ENCODE results near the gene OR10V1.

The OR10V1 gene

DNA sequence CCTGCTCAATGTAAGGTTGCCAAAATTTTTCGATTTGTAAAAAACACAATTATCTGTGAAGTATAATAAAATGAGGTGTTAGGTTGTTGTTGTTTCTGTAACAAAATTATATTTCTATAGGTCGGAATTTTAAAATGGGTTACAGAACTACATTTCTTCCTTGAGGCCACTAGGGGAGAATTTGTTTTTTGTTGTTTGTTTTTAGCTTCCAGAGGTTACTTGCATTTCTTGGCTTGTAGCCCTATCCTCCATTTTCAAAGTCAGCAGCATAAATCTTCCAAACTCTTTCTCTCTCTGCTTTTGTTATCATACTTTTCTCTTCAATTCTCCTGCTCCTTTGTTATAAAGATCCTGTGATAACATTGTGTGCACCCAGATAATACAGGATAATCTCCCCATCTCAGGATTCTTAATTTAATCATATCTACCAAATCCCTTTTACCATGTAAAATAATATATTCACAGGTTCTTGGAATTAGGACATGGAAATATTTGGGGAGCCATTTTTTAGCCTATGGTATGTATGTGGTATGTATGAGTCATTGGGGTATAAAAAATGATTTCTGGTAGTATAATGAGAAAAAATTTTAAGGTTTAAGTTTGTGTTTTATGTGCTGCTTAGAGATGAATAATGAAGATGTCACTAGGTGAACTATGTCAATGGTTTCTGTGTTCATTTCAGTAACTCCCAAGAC lies 35.4 kb downstream of the OR10V1 start (continued):
- TF ChIP-seq, protein P1, sequence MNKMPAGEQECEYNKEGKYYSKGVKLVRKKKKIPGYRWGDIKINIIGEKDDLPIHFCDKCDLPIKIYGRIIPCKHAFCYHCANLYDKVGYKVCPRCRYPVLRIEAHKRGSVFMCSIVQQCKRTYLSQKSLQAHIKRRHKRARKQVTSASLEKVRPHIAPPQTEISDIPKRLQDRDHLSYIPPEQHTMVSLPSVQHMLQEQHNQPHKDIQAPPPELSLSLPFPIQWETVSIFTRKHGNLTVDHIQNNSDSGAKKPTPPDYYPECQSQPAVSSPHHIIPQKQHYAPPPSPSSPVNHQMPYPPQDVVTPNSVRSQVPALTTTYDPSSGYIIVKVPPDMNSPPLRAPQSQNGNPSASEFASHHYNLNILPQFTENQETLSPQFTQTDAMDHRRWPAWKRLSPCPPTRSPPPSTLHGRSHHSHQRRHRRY (tag by site-specific recombination; IDR thresholded peaks at IDR 0.05) = no peak
- TF ChIP-seq ZNF433 (tag by site-specific recombination; IDR thresholded peaks at IDR 0.05; ENCODE audit: low read depth) (no peak), HOXC10 (CRISPR knock-in tag; IDR thresholded peaks at IDR 0.05) (no peak), ZNF10 (tag by site-specific recombination; IDR thresholded peaks at IDR 0.05) (no peak), ZFP41 (tag by site-specific recombination; IDR thresholded peaks at IDR 0.05; ENCODE audit: borderline replicate concordance) (no peak)
- TF ChIP-seq, protein P2, sequence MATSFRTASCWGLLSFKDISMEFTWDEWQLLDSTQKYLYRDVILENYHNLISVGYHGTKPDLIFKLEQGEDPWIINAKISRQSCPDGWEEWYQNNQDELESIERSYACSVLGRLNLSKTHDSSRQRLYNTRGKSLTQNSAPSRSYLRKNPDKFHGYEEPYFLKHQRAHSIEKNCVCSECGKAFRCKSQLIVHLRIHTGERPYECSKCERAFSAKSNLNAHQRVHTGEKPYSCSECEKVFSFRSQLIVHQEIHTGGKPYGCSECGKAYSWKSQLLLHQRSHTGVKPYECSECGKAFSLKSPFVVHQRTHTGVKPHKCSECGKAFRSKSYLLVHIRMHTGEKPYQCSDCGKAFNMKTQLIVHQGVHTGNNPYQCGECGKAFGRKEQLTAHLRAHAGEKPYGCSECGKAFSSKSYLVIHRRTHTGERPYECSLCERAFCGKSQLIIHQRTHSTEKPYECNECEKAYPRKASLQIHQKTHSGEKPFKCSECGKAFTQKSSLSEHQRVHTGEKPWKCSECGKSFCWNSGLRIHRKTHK (tag by site-specific recombination; IDR thresholded peaks at IDR 0.05) = no peak
- TF ChIP-seq, protein P3, sequence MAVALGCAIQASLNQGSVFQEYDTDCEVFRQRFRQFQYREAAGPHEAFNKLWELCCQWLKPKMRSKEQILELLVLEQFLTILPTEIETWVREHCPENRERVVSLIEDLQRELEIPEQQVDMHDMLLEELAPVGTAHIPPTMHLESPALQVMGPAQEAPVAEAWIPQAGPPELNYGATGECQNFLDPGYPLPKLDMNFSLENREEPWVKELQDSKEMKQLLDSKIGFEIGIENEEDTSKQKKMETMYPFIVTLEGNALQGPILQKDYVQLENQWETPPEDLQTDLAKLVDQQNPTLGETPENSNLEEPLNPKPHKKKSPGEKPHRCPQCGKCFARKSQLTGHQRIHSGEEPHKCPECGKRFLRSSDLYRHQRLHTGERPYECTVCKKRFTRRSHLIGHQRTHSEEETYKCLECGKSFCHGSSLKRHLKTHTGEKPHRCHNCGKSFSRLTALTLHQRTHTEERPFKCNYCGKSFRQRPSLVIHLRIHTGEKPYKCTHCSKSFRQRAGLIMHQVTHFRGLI (tag by site-specific recombination; IDR thresholded peaks at IDR 0.05) = no peak

DNA sequence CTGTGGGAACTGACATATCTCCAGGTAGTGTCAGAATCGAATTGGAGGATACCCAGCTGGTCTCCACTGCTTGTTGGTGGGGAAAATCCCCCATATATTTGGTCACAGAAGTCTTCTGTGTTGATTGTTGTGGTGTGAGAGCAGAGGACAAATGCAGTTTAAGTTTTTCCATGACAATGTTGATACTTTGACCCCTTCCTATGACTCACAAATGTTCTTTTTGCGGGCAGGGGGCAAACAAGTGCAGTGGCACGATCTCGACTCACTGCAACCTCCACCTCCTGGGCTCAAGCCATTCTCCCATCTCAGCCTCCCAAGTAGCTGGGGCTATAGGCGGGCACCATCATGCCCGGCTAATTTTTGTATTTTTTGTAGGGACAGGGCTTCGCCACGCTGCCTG lies 37.4 kb downstream of the OR10V1 start:
- TF ChIP-seq ZNF600 (tag by site-specific recombination; IDR thresholded peaks at IDR 0.05) = no peak
- TF ChIP-seq ZNF214 (tag by site-specific recombination; IDR thresholded peaks at IDR 0.05; ENCODE audit: borderline replicate concordance) = no peak
- no peak for TF ChIP-seq ZNF549 (tag by site-specific recombination; IDR thresholded peaks at IDR 0.05)
- no peak for TF ChIP-seq ZNF341 (tag by site-specific recombination; IDR thresholded peaks at IDR 0.05; ENCODE audit: low read depth)
- no peak for TF ChIP-seq SCRT1 (tag by site-specific recombination; IDR thresholded peaks at IDR 0.05; ENCODE audit: borderline replicate concordance)
- no peak for TF ChIP-seq ZNF416 (tag by site-specific recombination; IDR thresholded peaks at IDR 0.05)
- TF ChIP-seq ZNF23 (tag by site-specific recombination; IDR thresholded peaks at IDR 0.05; ENCODE audit: borderline replicate concordance) = no peak
- TF ChIP-seq ZNF211 (tag by site-specific recombination; IDR thresholded peaks at IDR 0.05; ENCODE audit: low read depth) = no peak
- no peak for TF ChIP-seq ZNF660 (tag by site-specific recombination; IDR thresholded peaks at IDR 0.05)
- TF ChIP-seq, protein P4, sequence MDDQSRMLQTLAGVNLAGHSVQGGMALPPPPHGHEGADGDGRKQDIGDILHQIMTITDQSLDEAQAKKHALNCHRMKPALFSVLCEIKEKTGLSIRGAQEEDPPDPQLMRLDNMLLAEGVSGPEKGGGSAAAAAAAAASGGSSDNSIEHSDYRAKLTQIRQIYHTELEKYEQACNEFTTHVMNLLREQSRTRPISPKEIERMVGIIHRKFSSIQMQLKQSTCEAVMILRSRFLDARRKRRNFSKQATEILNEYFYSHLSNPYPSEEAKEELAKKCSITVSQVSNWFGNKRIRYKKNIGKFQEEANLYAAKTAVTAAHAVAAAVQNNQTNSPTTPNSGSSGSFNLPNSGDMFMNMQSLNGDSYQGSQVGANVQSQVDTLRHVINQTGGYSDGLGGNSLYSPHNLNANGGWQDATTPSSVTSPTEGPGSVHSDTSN (CRISPR knock-in tag; IDR thresholded peaks at IDR 0.05) = no peak
- TF ChIP-seq ZNF223 (tag by site-specific recombination; IDR thresholded peaks at IDR 0.05) = no peak
- TF ChIP-seq ZNF701 (tag by site-specific recombination; IDR thresholded peaks at IDR 0.05) = no peak
- TF ChIP-seq, protein P5, sequence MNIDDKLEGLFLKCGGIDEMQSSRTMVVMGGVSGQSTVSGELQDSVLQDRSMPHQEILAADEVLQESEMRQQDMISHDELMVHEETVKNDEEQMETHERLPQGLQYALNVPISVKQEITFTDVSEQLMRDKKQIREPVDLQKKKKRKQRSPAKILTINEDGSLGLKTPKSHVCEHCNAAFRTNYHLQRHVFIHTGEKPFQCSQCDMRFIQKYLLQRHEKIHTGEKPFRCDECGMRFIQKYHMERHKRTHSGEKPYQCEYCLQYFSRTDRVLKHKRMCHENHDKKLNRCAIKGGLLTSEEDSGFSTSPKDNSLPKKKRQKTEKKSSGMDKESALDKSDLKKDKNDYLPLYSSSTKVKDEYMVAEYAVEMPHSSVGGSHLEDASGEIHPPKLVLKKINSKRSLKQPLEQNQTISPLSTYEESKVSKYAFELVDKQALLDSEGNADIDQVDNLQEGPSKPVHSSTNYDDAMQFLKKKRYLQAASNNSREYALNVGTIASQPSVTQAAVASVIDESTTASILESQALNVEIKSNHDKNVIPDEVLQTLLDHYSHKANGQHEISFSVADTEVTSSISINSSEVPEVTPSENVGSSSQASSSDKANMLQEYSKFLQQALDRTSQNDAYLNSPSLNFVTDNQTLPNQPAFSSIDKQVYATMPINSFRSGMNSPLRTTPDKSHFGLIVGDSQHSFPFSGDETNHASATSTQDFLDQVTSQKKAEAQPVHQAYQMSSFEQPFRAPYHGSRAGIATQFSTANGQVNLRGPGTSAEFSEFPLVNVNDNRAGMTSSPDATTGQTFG (tag by site-specific recombination; IDR thresholded peaks at IDR 0.05; ENCODE audit: borderline replicate concordance) = no peak
- H3K4me1 ChIP-seq (ENCODE audit: control insufficient read depth, insufficient read depth, low read length) = no peaks in the 10 kb centered on the region
- no peak overlapping the region for H3K4me3 ChIP-seq (ENCODE audit: low read depth, low read length)
- CTCF ChIA-PET = interaction anchor here (0.6 to 0.7 kb wide), 3 partner anchors 474 to 1577 kb away, joined by 3 read pairs; no protein-coding TSS in a partner anchor
- no peaks in the 10 kb centered on the region for H3K9me3 ChIP-seq (ENCODE audit: control insufficient read depth, insufficient read depth, low read depth, low read length)
- H3K36me3 ChIP-seq (ENCODE audit: control insufficient read depth in 2 of 2, insufficient read depth in 1 of 2, low read length in 2 of 2) = no peaks in the 10 kb centered on the region
- H3K27ac ChIP-seq (ENCODE audit: extremely low read depth, low read depth, low read length) = no peak overlapping the region
- POLR2A ChIA-PET = interaction anchor here (0.9 kb wide), 1 partner anchor 11 kb away, joined by 3 read pairs; no protein-coding TSS in a partner anchor
